Dendritic cell treated with granulocyte-macrophage colony-stimulating factor and Interleukin-4, amounts not matched to agents 40 ng/mL and 50 ng/mL, for 4 days (primary cell): ENCODE measurements around the gene SBSN.

Experiments used
- H3K27ac Mint-ChIP-seq: one replicate; pipeline ENCODE4 v1.8.0; 2022; ENCODE audit warnings: mild to moderate bottlenecking, mixed read lengths
- H3K27me3 Mint-ChIP-seq: one replicate; pipeline ENCODE4 v1.8.0; 2022; ENCODE audit warnings: mild to moderate bottlenecking, mixed read lengths
- H3K36me3 Mint-ChIP-seq: one replicate; pipeline ENCODE4 v1.8.0; 2022; ENCODE audit warnings: low read depth, mixed read lengths
- H3K4me1 Mint-ChIP-seq: one replicate; pipeline ENCODE4 v1.8.0; 2022; ENCODE audit warnings: low read depth, mixed read lengths
- H3K4me3 Mint-ChIP-seq: one replicate; pipeline ENCODE4 v1.8.0; 2022; ENCODE audit warnings: mild to moderate bottlenecking, moderate library complexity, mixed read lengths
- H3K9me3 Mint-ChIP-seq: one replicate; pipeline ENCODE4 v1.8.0; 2022; ENCODE audit warnings: mixed read lengths
- intact Hi-C: fragments of 100-400 bp; cut with micrococcal nuclease; formaldehyde crosslinking; loops from one replicate; pipeline ENCODE4 v1.15.0; 2022

The SBSN gene

GRCh38 chr19:35546532-35546931 is 18.4 kb upstream of the SBSN start:
- Mint-ChIP-seq H3K9me3 (no peaks in the 10 kb centered on the region), H3K4me1 (peaks cover 45% of the 10 kb centered on the region), H3K27ac (peak overlapping the region; percentile 90), H3K36me3 (peaks cover 54% of the 10 kb centered on the region), H3K4me3 (peak overlapping the region; percentile 90), H3K27me3 (no peaks in the 10 kb centered on the region)
- intact Hi-C loops, result no loop called here

- Mint-ChIP-seq H3K36me3 (peaks cover 50% of the 10 kb centered on the region), H3K27ac (peak overlapping the region; percentile 90), H3K4me3 (peak overlapping the region; percentile 90), H3K4me1 (peaks cover 45% of the 10 kb centered on the region), H3K9me3 (no peaks in the 10 kb centered on the region), H3K27me3 (no peaks in the 10 kb centered on the region)
- intact Hi-C loops, result no loop called here
Observed at GRCh38 chr19:35545855-35546381, 17.8 kb upstream of the SBSN start.

- Mint-ChIP-seq H3K36me3 (peaks cover 44% of the 10 kb centered on the region), H3K4me1 (peaks cover 45% of the 10 kb centered on the region), H3K27me3 (no peaks in the 10 kb centered on the region), H3K9me3 (no peaks in the 10 kb centered on the region), H3K4me3 (peak within 1 kb of the TSS; percentile 90), H3K27ac (peak within 1 kb of the TSS; percentile 90)
- intact Hi-C loops, result no loop called here
Observed at GRCh38 chr19:35545001-35545854, 17.1 kb upstream of the SBSN start, which contains the start of gene TMEM147. Gene TMEM147 (plus strand): TSS chr19:35545626. CDS start chr19:35545740, 114 bp downstream.

GRCh38 chr19:35544110-35544802 is 16.1 kb upstream of the SBSN start:
- Mint-ChIP-seq H3K4me3 (peak overlapping the region; percentile 90), H3K36me3 (peaks cover 37% of the 10 kb centered on the region), H3K4me1 (peaks cover 42% of the 10 kb centered on the region), H3K27me3 (no peaks in the 10 kb centered on the region), H3K9me3 (no peaks in the 10 kb centered on the region), H3K27ac (peak overlapping the region; percentile 90)
- intact Hi-C loops, result no loop called here

- Mint-ChIP-seq H3K27ac (no peak overlapping the region), H3K27me3 (no peaks in the 10 kb centered on the region)
Observed at GRCh38 chr19:35543280-35544109, 15.4 kb upstream of the SBSN start.

GRCh38 chr19:35542209-35542608 is 14.1 kb upstream of the SBSN start:
- H3K4me3 Mint-ChIP-seq, result no peak overlapping the region
- H3K27ac Mint-ChIP-seq, result no peak overlapping the region

More at GRCh38 chr19:35543280-35544109, 15.4 kb upstream of the SBSN start:
- peaks cover 29% of the 10 kb centered on the region for H3K36me3 Mint-ChIP-seq
- H3K9me3 Mint-ChIP-seq, result no peaks in the 10 kb centered on the region
- intact Hi-C loops, result no loop called here
- no peak overlapping the region for H3K4me3 Mint-ChIP-seq
- peaks cover 35% of the 10 kb centered on the region for H3K4me1 Mint-ChIP-seq

DNA sequence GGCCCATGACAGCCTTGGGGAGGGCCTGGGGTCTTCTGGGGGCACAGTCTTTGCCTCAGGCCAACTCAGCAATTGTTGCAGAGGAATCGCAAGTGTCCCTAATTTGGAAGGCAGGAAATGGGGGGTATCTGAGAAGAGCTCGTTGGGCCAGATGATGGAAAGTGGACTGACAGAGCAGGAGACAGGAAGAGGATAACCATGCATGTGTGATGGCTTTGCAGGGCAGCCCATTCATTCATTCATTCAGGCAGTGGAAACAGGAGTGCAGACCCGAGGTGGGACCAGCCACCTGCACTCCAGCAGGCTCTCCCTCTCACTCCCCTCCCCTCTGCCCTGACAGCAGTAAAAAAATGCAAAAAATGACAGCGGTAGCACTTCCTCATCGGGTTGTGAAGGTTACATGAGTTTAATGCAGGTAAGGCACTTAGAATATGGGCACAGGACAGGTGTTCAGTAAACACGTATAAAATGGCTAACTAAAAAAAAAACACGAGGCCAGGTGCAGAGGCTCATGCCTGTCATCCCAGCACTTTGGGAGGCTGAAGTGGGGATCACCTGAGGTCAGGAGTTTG is 12.3 kb upstream of the SBSN start:
- H3K27ac Mint-ChIP-seq, result no peak overlapping the region
- intact Hi-C loops, result no loop called here
- H3K36me3 Mint-ChIP-seq, result peaks cover 7% of the 10 kb centered on the region
- no peaks in the 10 kb centered on the region for H3K9me3 Mint-ChIP-seq
- H3K27me3 Mint-ChIP-seq, result peaks cover 14% of the 10 kb centered on the region
- H3K4me3 Mint-ChIP-seq, result no peak overlapping the region
- H3K4me1 Mint-ChIP-seq, result peaks cover 15% of the 10 kb centered on the region

More at GRCh38 chr19:35542209-35542608, 14.1 kb upstream of the SBSN start:
- peaks cover 27% of the 10 kb centered on the region for H3K4me1 Mint-ChIP-seq
- intact Hi-C loops, result no loop called here
- peaks cover 17% of the 10 kb centered on the region for H3K36me3 Mint-ChIP-seq
- no peaks in the 10 kb centered on the region for H3K9me3 Mint-ChIP-seq
- peaks cover under 1% of the 10 kb centered on the region for H3K27me3 Mint-ChIP-seq

DNA sequence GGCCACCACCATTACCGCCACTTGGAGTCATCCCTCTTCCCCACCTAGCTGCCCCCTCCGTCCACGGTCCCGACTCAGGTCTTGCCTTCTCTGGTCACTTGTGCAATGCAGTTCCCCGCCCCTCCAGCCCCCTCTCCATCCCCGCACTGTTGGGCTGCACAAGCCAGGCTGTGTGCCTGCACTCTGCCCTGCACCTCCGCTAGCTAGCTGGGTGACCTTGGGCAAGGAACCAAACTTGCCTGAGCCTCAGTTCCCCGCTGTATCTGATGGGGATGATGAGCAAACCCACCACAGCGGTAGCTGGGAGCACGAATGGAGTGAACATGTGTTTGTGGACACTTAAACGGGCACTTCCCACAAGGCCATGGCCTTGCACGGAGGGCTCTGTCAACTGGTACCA is 11.7 kb upstream of the SBSN start:
- Mint-ChIP-seq H3K4me3 (no peak overlapping the region), H3K27me3 (peaks cover 17% of the 10 kb centered on the region), H3K4me1 (peaks cover 15% of the 10 kb centered on the region), H3K9me3 (no peaks in the 10 kb centered on the region), H3K36me3 (peaks cover 7% of the 10 kb centered on the region), H3K27ac (no peak overlapping the region)
- intact Hi-C loops, result no loop called here

- peaks cover 7% of the 10 kb centered on the region for H3K36me3 Mint-ChIP-seq
- no peak overlapping the region for H3K4me3 Mint-ChIP-seq
- no peaks in the 10 kb centered on the region for H3K9me3 Mint-ChIP-seq
- intact Hi-C loops, result no loop called here
- H3K27me3 Mint-ChIP-seq, result peaks cover 22% of the 10 kb centered on the region
- no peak overlapping the region for H3K27ac Mint-ChIP-seq
- peaks cover 11% of the 10 kb centered on the region for H3K4me1 Mint-ChIP-seq
Observed at GRCh38 chr19:35539314-35539713, 11.2 kb upstream of the SBSN start.

- Mint-ChIP-seq H3K27me3 (peaks cover 53% of the 10 kb centered on the region), H3K36me3 (no peaks in the 10 kb centered on the region), H3K27ac (peak overlapping the region; percentile 55), H3K9me3 (no peaks in the 10 kb centered on the region), H3K4me3 (no peak overlapping the region), H3K4me1 (peaks cover 18% of the 10 kb centered on the region)
- intact Hi-C loops, result no loop called here
Observed at GRCh38 chr19:35534803-35535480, 6.8 kb upstream of the SBSN start.

DNA sequence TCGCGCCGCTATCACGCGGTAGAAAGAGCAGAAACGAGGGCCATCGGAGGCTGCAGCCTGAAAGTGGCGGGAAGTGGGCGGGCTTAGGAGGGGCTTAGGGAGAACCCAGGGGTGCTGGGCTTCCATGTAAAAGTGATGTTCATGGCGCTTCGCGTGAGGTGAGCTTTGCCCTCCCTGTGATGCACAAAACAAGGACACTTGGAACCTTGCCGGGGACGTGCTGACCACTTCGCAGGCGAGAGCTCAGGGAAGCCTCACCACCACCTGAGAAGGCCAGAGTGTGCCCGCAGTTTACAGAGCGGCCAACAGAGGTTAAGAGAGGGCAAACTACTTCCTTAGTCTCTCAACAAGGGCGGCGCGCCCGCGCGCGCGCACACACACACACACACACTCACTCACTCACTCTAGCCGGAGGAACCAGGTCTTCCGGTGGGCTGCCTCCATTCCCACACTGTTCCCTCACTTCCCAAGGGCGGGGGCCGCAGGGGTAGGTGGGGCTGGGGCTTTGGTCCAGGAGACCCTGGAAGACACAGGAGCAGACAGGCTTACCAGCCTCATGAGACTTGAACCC is 5.8 kb upstream of the SBSN start:
- peaks cover 62% of the 10 kb centered on the region for H3K27me3 Mint-ChIP-seq
- H3K36me3 Mint-ChIP-seq, result no peaks in the 10 kb centered on the region
- intact Hi-C loops, result no loop called here
- H3K4me3 Mint-ChIP-seq, result peak overlapping the region; percentile 50
- no peaks in the 10 kb centered on the region for H3K9me3 Mint-ChIP-seq
- no peak overlapping the region for H3K27ac Mint-ChIP-seq
- peaks cover 18% of the 10 kb centered on the region for H3K4me1 Mint-ChIP-seq

DNA sequence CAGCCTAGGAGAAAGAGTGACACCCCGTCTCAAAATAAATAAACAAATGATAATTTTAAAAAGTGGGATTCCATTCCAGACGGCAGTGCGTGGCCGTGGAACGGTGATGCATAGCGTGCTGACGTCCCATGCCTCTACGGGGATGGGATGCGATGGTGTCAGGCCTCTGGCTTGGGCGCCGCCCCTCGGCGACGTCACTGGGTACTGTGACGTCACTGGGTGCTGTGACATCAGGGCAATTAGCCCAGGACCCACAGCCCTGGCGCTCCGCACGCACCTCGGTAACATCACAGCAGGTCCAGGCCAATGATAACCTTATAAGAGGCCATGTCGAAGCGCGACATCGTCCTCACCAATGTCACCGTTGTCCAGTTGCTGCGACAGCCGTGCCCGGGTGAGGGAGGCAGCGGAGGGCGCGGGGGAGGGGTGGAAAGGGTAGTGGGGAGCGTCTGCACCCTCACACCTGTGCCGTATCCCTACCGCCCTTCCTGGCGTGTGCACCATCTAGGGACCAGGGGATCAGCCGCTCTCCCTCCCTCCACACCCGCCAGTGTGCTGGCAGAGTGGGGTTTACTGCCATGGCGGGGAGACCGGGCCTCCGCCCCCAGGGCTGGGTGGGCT is 5.2 kb upstream of the SBSN start, which contains the start of gene GAPDHS:
GAPDHS (plus strand) TSS at position 256 of the 621 bp plus-strand sequence; CDS start at position 328, 72 bp downstream.
- intact Hi-C loops, result no loop called here
- H3K36me3 Mint-ChIP-seq, result no peaks in the 10 kb centered on the region

More for the DNA sequence above, 5.2 kb upstream of the SBSN start, which contains the start of gene GAPDHS:
- Mint-ChIP-seq H3K9me3 (no peaks in the 10 kb centered on the region), H3K4me3 (peak within 1 kb of the TSS; percentile 50), H3K27me3 (peaks cover 67% of the 10 kb centered on the region), H3K4me1 (peaks cover 21% of the 10 kb centered on the region), H3K27ac (peak within 1 kb of the TSS; percentile 65)
